Measurements from ENCODE around the gene OSBP. TPM values are rescaled to one million over a fixed set of nuclear protein-coding genes. Genes with fewer than 3 reads are reported as not detected.

The OSBP gene
- total and polyA plus RNA-seq, 9 of the 15 experiments (the other 6 are each of a cell fraction or from before 2014, with no cell fraction given), result 11.7 to 49.0 (median 28.7) TPM

- TF ChIP-seq NR0B1 (IDR thresholded peaks at IDR 0.05; ENCODE audit: partially characterized antibody) (no peak), CCNT2 (IDR thresholded peaks at IDR 0.05; ENCODE audit: borderline replicate concordance, extremely low read depth, insufficient read length, low read depth, low read length) (peak; percentile 65), FOXA1 (IDR thresholded peaks at IDR 0.05; ENCODE audit: borderline replicate concordance) (no peak), SETDB1 (IDR thresholded peaks at IDR 0.05; ENCODE audit: low read length) (no peak), CSDE1 (IDR thresholded peaks at IDR 0.05) (peak in 1 of 2 experiments; percentile 83; a peak in 2 of 4 replicates), ZNF174 (CRISPR knock-in tag; IDR thresholded peaks at IDR 0.05) (no peak), BMI1 (IDR thresholded peaks at IDR 0.05; ENCODE audit: low read length) (no peak), ZNF280A (IDR thresholded peaks at IDR 0.05; ENCODE audit: low read depth, partially characterized antibody) (no peak), ZMIZ1 (IDR thresholded peaks at IDR 0.05; ENCODE audit: low read depth in 2 of 2, low read length in 2 of 2) (peak in 1 of 2 experiments; percentile 61; a peak in 1 of 4 replicates), ILF3 (IDR thresholded peaks at IDR 0.05; ENCODE audit: borderline replicate concordance) (peak; percentile 89; the same call in 1 of the 2 replicates), FOXA3 (CRISPR knock-in tag; conservative IDR thresholded peaks at IDR 0.05 in 1 of 2, IDR thresholded peaks at IDR 0.05 in 1 of 2) (no peak)
- TF ChIP-seq, protein P1, sequence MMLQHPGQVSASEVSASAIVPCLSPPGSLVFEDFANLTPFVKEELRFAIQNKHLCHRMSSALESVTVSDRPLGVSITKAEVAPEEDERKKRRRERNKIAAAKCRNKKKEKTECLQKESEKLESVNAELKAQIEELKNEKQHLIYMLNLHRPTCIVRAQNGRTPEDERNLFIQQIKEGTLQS (IDR thresholded peaks at IDR 0.05), result no peak
- TF ChIP-seq, protein P1 (CRISPR knock-in tag; conservative IDR thresholded peaks at IDR 0.05), result no peak
- TF ChIP-seq, protein P2, sequence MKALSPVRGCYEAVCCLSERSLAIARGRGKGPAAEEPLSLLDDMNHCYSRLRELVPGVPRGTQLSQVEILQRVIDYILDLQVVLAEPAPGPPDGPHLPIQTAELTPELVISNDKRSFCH (CRISPR knock-in tag; IDR thresholded peaks at IDR 0.05), result no peak
- TF ChIP-seq, protein P2 (tag; IDR thresholded peaks at IDR 0.05), result peak; percentile 56; the same call in 1 of the 2 replicates
- TF ChIP-seq, protein P3, sequence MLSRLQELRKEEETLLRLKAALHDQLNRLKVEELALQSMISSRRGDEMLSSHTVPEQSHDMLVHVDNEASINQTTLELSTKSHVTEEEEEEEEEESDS (CRISPR knock-in tag; IDR thresholded peaks at IDR 0.05), result no peak
- TF ChIP-seq, protein P4, sequence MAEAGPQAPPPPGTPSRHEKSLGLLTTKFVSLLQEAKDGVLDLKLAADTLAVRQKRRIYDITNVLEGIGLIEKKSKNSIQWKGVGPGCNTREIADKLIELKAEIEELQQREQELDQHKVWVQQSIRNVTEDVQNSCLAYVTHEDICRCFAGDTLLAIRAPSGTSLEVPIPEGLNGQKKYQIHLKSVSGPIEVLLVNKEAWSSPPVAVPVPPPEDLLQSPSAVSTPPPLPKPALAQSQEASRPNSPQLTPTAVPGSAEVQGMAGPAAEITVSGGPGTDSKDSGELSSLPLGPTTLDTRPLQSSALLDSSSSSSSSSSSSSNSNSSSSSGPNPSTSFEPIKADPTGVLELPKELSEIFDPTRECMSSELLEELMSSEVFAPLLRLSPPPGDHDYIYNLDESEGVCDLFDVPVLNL (CRISPR knock-in tag; IDR thresholded peaks at IDR 0.05; ENCODE audit: low read depth), result 0 out of 2 replicates have a peak, but pooled peaks have one; percentile 64
These were observed 65.2 kb downstream of the OSBP start (continued) for GRCh38 chr11:59550368-59550841.

Measured in K562 (cell line).